Mesothelial cell of epicardium (in vitro differentiated cells): ENCODE results near the gene FMNL2. TPM values are rescaled to one million over a fixed set of nuclear protein-coding genes. Genes with fewer than 3 reads are reported as not detected.
"Not testable (repeated sequence)": the region's sequence is repeated elsewhere in the genome, so short reads cannot be mapped to it uniquely, and the experiment has no call there.

ENCODE experiments used
- DNase-seq, 2 experiments: peaks; one replicate each; pipeline ENCODE4 v3.0.0; 2021; ENCODE audit warnings: low spot score in 2 of 2; ENCODE audit not compliant: unreplicated experiment in 2 of 2
- H3K27ac Mint-ChIP-seq: 2 replicates; pipeline ENCODE4 v1.8.0; 2021; ENCODE audit warnings: mixed read lengths
- H3K27me3 Mint-ChIP-seq: 2 replicates; pipeline ENCODE4 v1.8.0; 2021; ENCODE audit warnings: low read depth, mixed read lengths
- H3K36me3 Mint-ChIP-seq: 2 replicates; pipeline ENCODE4 v1.8.0; 2021; ENCODE audit warnings: mixed read lengths
- H3K4me1 Mint-ChIP-seq: 2 replicates; pipeline ENCODE4 v1.8.0; 2021; ENCODE audit warnings: mixed read lengths
- H3K4me3 Mint-ChIP-seq: 2 replicates; pipeline ENCODE4 v1.8.0; 2021; ENCODE audit warnings: mild to moderate bottlenecking, moderate library complexity, mixed read lengths
- H3K9me3 Mint-ChIP-seq: 2 replicates; pipeline ENCODE4 v1.8.0; 2021; ENCODE audit warnings: mixed read lengths
- CTCF ChIP-seq: fragments of 200-600 bp; sonication (generic); IDR thresholded peaks from one replicate; pipeline ENCODE4 v1.5.0; 2021; ENCODE audit warnings: antibody characterized with exemption; ENCODE audit not compliant: unreplicated experiment
- total RNA-seq: library from RNA; stranded (reverse); gene quantifications from 3 replicates; pipeline ENCODE4 v1.2.1, GENCODE V29; 2021

The FMNL2 gene
- total RNA-seq, 1 donor from 2014 or later = 52.6 TPM

- Mint-ChIP-seq H3K4me1 (no peaks in the 10 kb centered on the region), H3K9me3 (peaks cover 17% of the 10 kb centered on the region), H3K4me3 (no peak overlapping the region), H3K27me3 (no peaks in the 10 kb centered on the region), H3K36me3 (peaks cover 5% of the 10 kb centered on the region), H3K27ac (no peak overlapping the region)
- TF ChIP-seq CTCF = no peak
- no peak for DNase-seq
Measured at GRCh38 chr2:152320814-152321213, 14.2 kb upstream of the FMNL2 start.

- Mint-ChIP-seq H3K9me3 (peaks cover 4% of the 10 kb centered on the region), H3K4me1 (no peaks in the 10 kb centered on the region), H3K27ac (no peak overlapping the region), H3K36me3 (no peaks in the 10 kb centered on the region), H3K27me3 (no peaks in the 10 kb centered on the region), H3K4me3 (no peak overlapping the region)
- TF ChIP-seq CTCF = no peak
- DNase-seq = no peak
Measured at GRCh38 chr2:152322222-152322621, 12.8 kb upstream of the FMNL2 start.

- not testable (repeated sequence) for H3K4me3 Mint-ChIP-seq, H3K27ac Mint-ChIP-seq, H3K27me3 Mint-ChIP-seq, DNase-seq, H3K36me3 Mint-ChIP-seq, H3K4me1 Mint-ChIP-seq, H3K9me3 Mint-ChIP-seq
Measured at GRCh38 chr2:152325126-152325525, 9.8 kb upstream of the FMNL2 start.

- Mint-ChIP-seq H3K36me3 (no peaks in the 10 kb centered on the region), H3K27me3 (no peaks in the 10 kb centered on the region), H3K4me1 (no peaks in the 10 kb centered on the region), H3K4me3 (no peak overlapping the region), H3K27ac (no peak overlapping the region), H3K9me3 (no peaks in the 10 kb centered on the region)
- no peak for TF ChIP-seq CTCF
- no peak for DNase-seq
Measured at GRCh38 chr2:152326710-152327109, 8.3 kb upstream of the FMNL2 start.

GRCh38 chr2:152328013-152328412 lies 7.0 kb upstream of the FMNL2 start:
- TF ChIP-seq CTCF = no peak
- no peaks in the 10 kb centered on the region for H3K9me3 Mint-ChIP-seq
- no peak for DNase-seq
- no peak overlapping the region for H3K4me3 Mint-ChIP-seq
- no peaks in the 10 kb centered on the region for H3K27me3 Mint-ChIP-seq
- H3K36me3 Mint-ChIP-seq = no peaks in the 10 kb centered on the region
- no peak overlapping the region for H3K27ac Mint-ChIP-seq
- no peaks in the 10 kb centered on the region for H3K4me1 Mint-ChIP-seq

GRCh38 chr2:152330235-152330866 lies 4.6 kb upstream of the FMNL2 start:
- no peak overlapping the region for H3K4me3 Mint-ChIP-seq
- no peak overlapping the region for H3K27ac Mint-ChIP-seq
- peaks cover 8% of the 10 kb centered on the region for H3K4me1 Mint-ChIP-seq
- H3K36me3 Mint-ChIP-seq = no peaks in the 10 kb centered on the region
- no peak for DNase-seq
- TF ChIP-seq CTCF = no peak
- no peaks in the 10 kb centered on the region for H3K27me3 Mint-ChIP-seq
- H3K9me3 Mint-ChIP-seq = no peaks in the 10 kb centered on the region
